ENCODE measurements around the gene CRKL. TPM values are rescaled to one million over a fixed set of nuclear protein-coding genes. Genes with fewer than 3 reads are reported as not detected.

The CRKL gene
- total RNA-seq, 4 donors from 2014 or later, result 38.5 to 47.8 (median 42.1) TPM

GRCh38 chr22:20946991-20947390 is 29.8 kb downstream of the CRKL start:
- WGBS, 2 donors, result 100% methylated on average over 1 of the region's 1 CpG
- DNase-seq, result no peak
- TF ChIP-seq CTCF (IDR thresholded peaks at IDR 0.05) (no peak), POLR2A (IDR thresholded peaks at IDR 0.05) (no peak)
- Histone ChIP-seq H3K4me1 (peaks cover 0 to 11% of the 10 kb centered on the region in 2 donors), H3K9me3 (no peaks in the 10 kb centered on the region), H3K36me3 (peaks cover 14 to 15% of the 10 kb centered on the region in 2 donors), H3K4me3 (replicated peaks in 1 of 3) (no peak overlapping the region), H3K27me3 (no peaks in the 10 kb centered on the region), H3K27ac (no peak overlapping the region)
- intact Hi-C loops (cut with DNase I), result no loop called here

GRCh38 chr22:20948450-20948849 is 31.2 kb downstream of the CRKL start:
- no peaks in the 10 kb centered on the region for H3K27me3 ChIP-seq
- H3K4me3 ChIP-seq (replicated peaks in 1 of 3), result no peak overlapping the region
- peaks cover 0 to 11% of the 10 kb centered on the region in 2 donors for H3K4me1 ChIP-seq
- no peak for DNase-seq
- H3K36me3 ChIP-seq, result peaks cover 16 to 20% of the 10 kb centered on the region in 2 donors
- H3K27ac ChIP-seq, result no peak overlapping the region
- WGBS, 2 donors, result 75 to 84% methylated on average over 5 of the region's 5 CpGs
- intact Hi-C loops (cut with DNase I), result no loop called here
- TF ChIP-seq CTCF (IDR thresholded peaks at IDR 0.05) (no peak), POLR2A (IDR thresholded peaks at IDR 0.05) (no peak)
- no peaks in the 10 kb centered on the region for H3K9me3 ChIP-seq

GRCh38 chr22:20948989-20949388 is 31.8 kb downstream of the CRKL start:
- Histone ChIP-seq H3K27me3 (no peaks in the 10 kb centered on the region), H3K4me3 (replicated peaks in 1 of 3) (no peak overlapping the region), H3K27ac (no peak overlapping the region), H3K36me3 (peaks cover 16 to 20% of the 10 kb centered on the region in 2 donors), H3K9me3 (no peaks in the 10 kb centered on the region), H3K4me1 (peaks cover 0 to 11% of the 10 kb centered on the region in 2 donors)
- intact Hi-C loops (cut with DNase I), result no loop called here
- no peak for TF ChIP-seq CTCF (IDR thresholded peaks at IDR 0.05)
- no peak for TF ChIP-seq POLR2A (IDR thresholded peaks at IDR 0.05)
- DNase-seq, result no peak
- 90 to 93% methylated on average over 5 of the region's 5 CpGs for WGBS, 2 donors

- peaks cover 0 to 11% of the 10 kb centered on the region in 2 donors for H3K4me1 ChIP-seq
- no peak for TF ChIP-seq POLR2A (IDR thresholded peaks at IDR 0.05)
- no peak for TF ChIP-seq CTCF (IDR thresholded peaks at IDR 0.05)
- intact Hi-C loops (cut with DNase I), result no loop called here
- H3K36me3 ChIP-seq, result peaks cover 16 to 20% of the 10 kb centered on the region in 2 donors
- H3K9me3 ChIP-seq, result no peaks in the 10 kb centered on the region
- no peak overlapping the region for H3K27ac ChIP-seq
- no peaks in the 10 kb centered on the region for H3K27me3 ChIP-seq
- WGBS, 2 donors, result 88 to 90% methylated on average over 13 of the region's 13 CpGs
- DNase-seq, result no peak
- no peak overlapping the region for H3K4me3 ChIP-seq (replicated peaks in 1 of 3)
Measured at GRCh38 chr22:20949698-20950183, 32.5 kb downstream of the CRKL start.

- Histone ChIP-seq H3K27ac (no peak overlapping the region), H3K4me3 (replicated peaks in 1 of 3) (no peak overlapping the region), H3K27me3 (no peaks in the 10 kb centered on the region), H3K9me3 (no peaks in the 10 kb centered on the region), H3K36me3 (peaks cover 16 to 20% of the 10 kb centered on the region in 2 donors), H3K4me1 (peaks cover 0 to 1% of the 10 kb centered on the region in 2 donors)
- intact Hi-C loops (cut with DNase I), result no loop called here
- no peak for DNase-seq
- WGBS, 2 donors, result 89 to 90% methylated on average over 10 of the region's 10 CpGs
- TF ChIP-seq POLR2A (IDR thresholded peaks at IDR 0.05) (no peak), CTCF (IDR thresholded peaks at IDR 0.05) (no peak)
Measured at GRCh38 chr22:20951151-20951931, 34.1 kb downstream of the CRKL start.
